GM19452 (cell line): ENCODE data around the gene TFF1.

Source experiments
- ATAC-seq: cut with Tn5 transposase; IDR thresholded peaks from one replicate; pipeline ENCODE4 v1.9.1; 2021; ENCODE audit not compliant: unreplicated experiment

The TFF1 gene

GRCh38 chr21:42321231-42321630, 45.1 kb downstream of the TFF1 start:
- ATAC-seq, result no peak

- ATAC-seq, result no peak
These were observed 45.5 kb downstream of the TFF1 start for GRCh38 chr21:42320791-42321190.

GRCh38 chr21:42319851-42320572, 46.3 kb downstream of the TFF1 start:
- no peak for ATAC-seq

- no peak for ATAC-seq
These were observed 47.0 kb downstream of the TFF1 start for GRCh38 chr21:42319376-42319775.

DNA sequence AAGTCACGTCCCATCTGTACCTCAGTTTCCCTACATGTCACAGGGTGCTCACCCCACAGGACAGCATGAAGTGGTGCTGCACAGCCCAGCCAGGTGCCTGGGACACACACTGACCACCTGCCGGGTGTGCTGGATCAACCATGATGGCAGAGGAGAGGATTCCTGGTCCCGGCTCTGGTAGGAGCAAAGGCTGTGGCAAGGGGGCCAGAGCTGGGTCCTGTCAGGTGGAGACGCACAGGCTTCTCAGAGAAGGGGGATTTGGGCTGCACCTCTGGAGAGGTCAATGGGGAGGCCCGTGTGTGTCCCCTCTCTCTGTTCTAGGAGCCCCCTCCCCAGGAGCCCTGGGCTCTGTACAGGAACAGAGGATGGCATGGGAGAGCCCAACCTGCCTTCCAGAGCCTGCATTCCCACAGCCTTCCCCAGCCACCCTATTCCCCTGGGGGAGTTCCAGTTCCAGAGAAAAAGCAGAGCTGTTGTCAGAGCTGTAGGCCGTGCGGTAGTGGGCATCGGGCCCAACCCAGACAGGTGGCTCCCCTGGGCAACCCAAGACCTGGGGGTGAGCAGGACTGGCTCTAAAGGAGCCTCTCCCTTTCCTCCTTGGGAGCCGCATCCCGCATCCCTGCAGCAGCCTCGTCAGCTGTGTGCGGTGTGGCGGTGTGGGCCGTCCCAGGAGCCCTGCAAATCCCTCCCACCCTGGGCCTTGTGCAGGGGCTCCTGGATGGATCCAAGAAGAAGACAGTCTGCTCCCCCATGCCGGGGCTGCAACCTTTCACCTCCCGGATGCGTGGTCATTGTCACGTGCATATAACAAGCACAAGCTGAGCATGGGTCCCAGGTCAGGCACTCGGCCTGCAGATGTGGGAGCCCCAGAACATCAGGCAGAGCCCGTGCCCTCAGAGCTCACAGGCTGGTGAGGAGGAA, 48.2 kb downstream of the TFF1 start:
- ATAC-seq, result no peak

DNA sequence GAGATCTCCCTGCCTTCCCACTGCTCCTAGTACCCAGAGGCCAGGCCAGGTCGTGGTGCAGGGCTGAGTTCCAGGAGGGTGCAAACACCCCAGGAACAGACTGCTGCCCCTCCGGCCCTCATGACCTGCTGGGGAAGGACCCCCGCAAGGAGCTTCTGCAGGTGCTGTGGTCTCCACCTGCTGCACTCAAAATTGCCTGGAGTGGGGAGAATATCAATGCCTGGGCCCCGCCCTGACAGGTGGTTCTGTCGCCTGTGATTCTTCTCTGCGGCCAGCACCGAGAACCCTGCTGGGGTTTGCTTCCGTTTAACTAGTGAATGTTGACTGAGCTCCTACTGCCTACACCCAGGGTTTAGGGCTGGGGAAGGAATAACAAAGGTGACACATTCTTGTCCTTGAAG, 49.0 kb downstream of the TFF1 start:
- no peak for ATAC-seq

DNA sequence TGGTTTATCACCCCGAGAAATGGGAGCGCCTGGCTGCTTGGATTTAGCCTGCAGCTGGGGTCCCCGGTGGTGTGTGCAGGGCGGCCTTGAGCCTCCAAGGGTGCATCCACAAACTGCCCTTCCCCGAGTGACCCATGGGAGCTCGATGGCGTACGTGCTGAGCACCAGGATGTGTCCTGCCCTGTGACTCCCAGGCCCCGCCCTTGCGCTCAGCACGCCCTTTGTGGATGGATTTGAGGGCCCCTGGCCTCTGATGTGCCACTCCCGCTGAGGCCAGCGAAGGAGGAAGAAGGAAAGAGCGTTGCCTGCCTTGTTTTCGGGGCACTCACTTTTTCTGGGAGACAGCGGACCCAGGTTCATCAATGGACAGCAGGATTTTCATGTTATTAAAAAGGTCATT, 49.4 kb downstream of the TFF1 start:
- no peak for ATAC-seq

- no peak for ATAC-seq
These were observed 50.9 kb downstream of the TFF1 start, which contains the start of gene TFF3 for GRCh38 chr21:42315296-42315891. Gene TFF3, minus strand, starts transcription at chr21:42315409. Its CDS starts 35 bp downstream, at chr21:42315374.

GRCh38 chr21:42314616-42315295, 51.6 kb downstream of the TFF1 start:
- no peak for ATAC-seq

DNA sequence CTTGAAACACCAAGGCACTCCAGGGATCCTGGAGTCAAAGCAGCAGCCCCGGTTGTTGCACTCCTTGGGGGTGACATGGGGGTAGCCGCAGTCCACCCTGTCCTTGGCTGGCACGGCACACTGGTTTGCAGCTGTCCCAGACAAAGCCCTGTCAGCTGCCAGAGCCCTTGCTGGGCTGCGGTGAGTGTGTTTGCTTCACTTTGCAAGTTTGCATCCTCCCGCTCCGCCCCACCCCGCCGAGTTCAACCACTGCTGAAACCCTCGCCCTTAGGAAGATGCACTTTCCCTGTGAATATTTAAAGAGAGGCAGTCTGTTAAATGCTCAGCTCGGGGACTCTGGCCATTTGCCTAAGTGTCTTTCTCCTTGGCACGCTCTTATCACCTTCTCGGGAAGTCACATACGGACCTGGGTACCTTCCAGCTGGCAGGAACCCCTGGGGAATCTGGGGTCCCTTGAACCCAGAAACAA, 52.8 kb downstream of the TFF1 start:
- ATAC-seq, result no peak

DNA sequence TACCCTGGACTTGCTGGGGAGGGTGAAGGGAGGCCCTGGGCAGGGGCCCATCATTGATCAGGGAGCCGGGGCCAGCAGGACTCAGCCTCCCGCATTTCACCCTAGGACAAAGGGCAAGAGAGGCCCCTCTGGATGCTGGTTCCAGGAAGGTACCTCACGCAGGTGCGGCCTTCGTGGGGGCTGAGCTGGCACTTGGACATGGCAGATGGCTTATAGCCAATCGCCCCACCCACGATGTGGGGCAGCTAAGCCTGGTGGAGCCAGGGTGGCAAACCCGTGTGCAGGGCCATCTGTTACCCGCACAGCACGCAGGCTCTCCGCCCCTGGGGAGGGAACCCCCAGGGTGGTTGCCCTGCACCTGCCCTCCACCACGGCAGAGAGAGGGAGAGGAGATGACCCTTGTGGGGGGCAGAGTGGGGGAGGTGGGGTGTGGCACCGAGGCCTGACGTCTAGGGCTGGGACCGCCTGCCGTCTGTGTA, 53.7 kb downstream of the TFF1 start:
- ATAC-seq, result no peak
